ENCODE results near the gene TMEM205.

Gene TMEM205

GRCh38 chr19:11299946-11300810, 45.9 kb downstream of the TMEM205 start:
- no peak for DNase-seq (ENCODE audit: low read depth in 2 of 2)

- no peak for DNase-seq (ENCODE audit: low read depth in 2 of 2)
These were observed 49.8 kb downstream of the TMEM205 start for GRCh38 chr19:11296264-11296663.

GRCh38 chr19:11295665-11296245, 50.3 kb downstream of the TMEM205 start, which contains the start of gene TSPAN16:
TSPAN16 (plus strand) TSS chr19:11296160; CDS start chr19:11296298, 138 bp downstream.
- no peak for DNase-seq (ENCODE audit: low read depth in 2 of 2)

- DNase-seq (ENCODE audit: low read depth in 2 of 2) = no peak
These were observed 50.9 kb downstream of the TMEM205 start for GRCh38 chr19:11295180-11295579.

- peak; percentile 53 to 64 for DNase-seq (ENCODE audit: low read depth in 2 of 2)
These were observed 52.4 kb downstream of the TMEM205 start for GRCh38 chr19:11293433-11294389.

All from stimulated activated CD8-positive, alpha-beta memory T cell treated with anti-CD3 and anti-CD28 coated beads, Interleukin-7, amount 100 ng/mL, for 1 hour (primary cell).